ENCODE results near the gene LRRC18. TPM values are rescaled to one million over a fixed set of nuclear protein-coding genes. Genes with fewer than 3 reads are reported as not detected.

The LRRC18 gene
- total and polyA plus RNA-seq, 5 experiments from 2014 or later, result not detected

- no peak overlapping the region for H3K4me3 Mint-ChIP-seq
- POLR2A ChIA-PET, result interaction anchor here (0.6 kb wide), 1 partner anchor 25 kb away, joined by 3 read pairs; no protein-coding TSS in a partner anchor
- no peak for DNase-seq
- peaks cover 0 to 13% (median 2%) of the 10 kb centered on the region in 5 donors for H3K27me3 Mint-ChIP-seq
- no peaks in the 10 kb centered on the region for H3K4me1 Mint-ChIP-seq
- H3K9me3 Mint-ChIP-seq, result peaks cover 0 to 1% (median 0%) of the 10 kb centered on the region in 9 donors
- H3K27ac Mint-ChIP-seq, result no peak overlapping the region
- no peaks in the 10 kb centered on the region for H3K36me3 Mint-ChIP-seq
- no peak for ATAC-seq
These were observed 24.4 kb upstream of the LRRC18 start for GRCh38 chr10:48964038-48964437.

- DNase-seq (no peak), ATAC-seq (no peak)
- Mint-ChIP-seq H3K9me3 (peaks cover 0 to 1% (median 0%) of the 10 kb centered on the region in 9 donors), H3K4me1 (no peaks in the 10 kb centered on the region), H3K27ac (no peak overlapping the region), H3K27me3 (peaks cover 0 to 5% (median 0%) of the 10 kb centered on the region in 5 donors), H3K4me3 (no peak overlapping the region), H3K36me3 (no peaks in the 10 kb centered on the region)
- POLR2A ChIA-PET, result no interaction called here
These were observed 19.1 kb upstream of the LRRC18 start for GRCh38 chr10:48958598-48959190.

GRCh38 chr10:48957361-48958151 is 17.9 kb upstream of the LRRC18 start:
- Mint-ChIP-seq H3K4me1 (peaks cover 0 to 2% (median 0%) of the 10 kb centered on the region in 4 donors), H3K9me3 (peaks cover 0 to 1% (median 0%) of the 10 kb centered on the region in 9 donors), H3K36me3 (no peaks in the 10 kb centered on the region), H3K4me3 (no peak overlapping the region), H3K27me3 (peaks cover 0 to 5% (median 0%) of the 10 kb centered on the region in 5 donors), H3K27ac (no peak overlapping the region)
- POLR2A ChIA-PET, result no interaction called here
- ATAC-seq (no peak), DNase-seq (no peak)

- Mint-ChIP-seq H3K27me3 (peaks cover 0 to 8% (median 0%) of the 10 kb centered on the region in 5 donors), H3K9me3 (no peaks in the 10 kb centered on the region), H3K4me1 (peaks cover 0 to 2% (median 0%) of the 10 kb centered on the region in 4 donors), H3K27ac (no peak overlapping the region), H3K36me3 (no peaks in the 10 kb centered on the region), H3K4me3 (no peak overlapping the region)
- POLR2A ChIA-PET, result interaction anchor here (0.7 kb wide), 1 partner anchor 129 kb away, joined by 4 read pairs; no protein-coding TSS in a partner anchor
- DNase-seq (no peak), ATAC-seq (no peak)
These were observed 12.1 kb upstream of the LRRC18 start for GRCh38 chr10:48951707-48952106.

GRCh38 chr10:48948470-48949037 is 8.9 kb upstream of the LRRC18 start:
- DNase-seq, result no peak
- POLR2A ChIA-PET, result no interaction called here
- Mint-ChIP-seq H3K4me1 (peaks cover 0 to 2% (median 0%) of the 10 kb centered on the region in 4 donors), H3K4me3 (no peak overlapping the region), H3K9me3 (no peaks in the 10 kb centered on the region), H3K36me3 (no peaks in the 10 kb centered on the region), H3K27ac (no peak overlapping the region), H3K27me3 (peaks cover 0 to 7% (median 0%) of the 10 kb centered on the region in 5 donors)
- ATAC-seq, result no peak

GRCh38 chr10:48947690-48948469 is 8.2 kb upstream of the LRRC18 start:
- Mint-ChIP-seq H3K36me3 (no peaks in the 10 kb centered on the region), H3K27me3 (peaks cover 0 to 7% (median 0%) of the 10 kb centered on the region in 5 donors), H3K4me3 (no peak overlapping the region), H3K4me1 (no peaks in the 10 kb centered on the region), H3K27ac (peak overlapping the region in 1 of 10 donors; percentile 34), H3K9me3 (no peaks in the 10 kb centered on the region)
- POLR2A ChIA-PET, result no interaction called here
- no peak for DNase-seq
- ATAC-seq, result no peak

- Mint-ChIP-seq H3K9me3 (no peaks in the 10 kb centered on the region), H3K27ac (no peak overlapping the region), H3K27me3 (peaks cover 0 to 7% (median 0%) of the 10 kb centered on the region in 5 donors), H3K4me1 (no peaks in the 10 kb centered on the region), H3K36me3 (no peaks in the 10 kb centered on the region), H3K4me3 (no peak overlapping the region)
- DNase-seq (no peak), ATAC-seq (no peak)
- POLR2A ChIA-PET, result no interaction called here
These were observed 7.4 kb upstream of the LRRC18 start for GRCh38 chr10:48946891-48947500.

GRCh38 chr10:48946332-48946731 is 6.7 kb upstream of the LRRC18 start:
- H3K36me3 Mint-ChIP-seq, result no peaks in the 10 kb centered on the region
- no peak for DNase-seq
- H3K27ac Mint-ChIP-seq, result no peak overlapping the region
- no peaks in the 10 kb centered on the region for H3K9me3 Mint-ChIP-seq
- H3K27me3 Mint-ChIP-seq, result peaks cover 0 to 1% (median 0%) of the 10 kb centered on the region in 5 donors
- ATAC-seq, result no peak
- no peaks in the 10 kb centered on the region for H3K4me1 Mint-ChIP-seq
- no peak overlapping the region for H3K4me3 Mint-ChIP-seq
- POLR2A ChIA-PET, result no interaction called here

- H3K27me3 Mint-ChIP-seq, result no peaks in the 10 kb centered on the region
- DNase-seq (no peak), ATAC-seq (no peak)
- H3K4me1 Mint-ChIP-seq, result no peaks in the 10 kb centered on the region
- no peaks in the 10 kb centered on the region for H3K36me3 Mint-ChIP-seq
- POLR2A ChIA-PET, result no interaction called here
- H3K27ac Mint-ChIP-seq, result no peak overlapping the region
- H3K9me3 Mint-ChIP-seq, result no peaks in the 10 kb centered on the region
- no peak overlapping the region for H3K4me3 Mint-ChIP-seq
These were observed 5.9 kb upstream of the LRRC18 start for GRCh38 chr10:48945441-48946130.

GRCh38 chr10:48944171-48944570 is 4.5 kb upstream of the LRRC18 start:
- Mint-ChIP-seq H3K27me3 (no peaks in the 10 kb centered on the region), H3K4me1 (no peaks in the 10 kb centered on the region), H3K36me3 (no peaks in the 10 kb centered on the region), H3K4me3 (no peak overlapping the region), H3K27ac (no peak overlapping the region), H3K9me3 (no peaks in the 10 kb centered on the region)
- POLR2A ChIA-PET, result no interaction called here
- ATAC-seq (no peak), DNase-seq (no peak)

GRCh38 chr10:48943096-48943495 is 3.5 kb upstream of the LRRC18 start:
- DNase-seq (no peak), ATAC-seq (no peak)
- H3K4me1 Mint-ChIP-seq, result no peaks in the 10 kb centered on the region
- POLR2A ChIA-PET, result no interaction called here
- H3K4me3 Mint-ChIP-seq, result no peak overlapping the region
- no peaks in the 10 kb centered on the region for H3K9me3 Mint-ChIP-seq
- no peaks in the 10 kb centered on the region for H3K36me3 Mint-ChIP-seq
- no peak overlapping the region for H3K27ac Mint-ChIP-seq
- no peaks in the 10 kb centered on the region for H3K27me3 Mint-ChIP-seq

- POLR2A ChIA-PET, result no interaction called here
- H3K4me3 Mint-ChIP-seq, result no peak overlapping the region
- H3K9me3 Mint-ChIP-seq, result no peaks in the 10 kb centered on the region
- H3K36me3 Mint-ChIP-seq, result no peaks in the 10 kb centered on the region
- H3K4me1 Mint-ChIP-seq, result no peaks in the 10 kb centered on the region
- no peak for ATAC-seq
- H3K27ac Mint-ChIP-seq, result no peak overlapping the region
- DNase-seq, result no peak
- no peaks in the 10 kb centered on the region for H3K27me3 Mint-ChIP-seq
These were observed 1.9 kb upstream of the LRRC18 start for GRCh38 chr10:48941427-48942075.
